Inferior parietal cortex (tissue), 1 donor: ENCODE measurements around the gene MYADML2.
"Not testable (repeated sequence)": the region's sequence is repeated elsewhere in the genome, so short reads cannot be mapped to it uniquely, and the experiment has no call there.

Experiments used
- DNase-seq: peaks from one replicate; pipeline ENCODE4 v3.0.0-alpha.2; 2016; ENCODE audit errors: extremely low spot score

MYADML2 gene

GRCh38 chr17:81926451-81927151, 20.4 kb downstream of the MYADML2 start:
- no peak for DNase-seq

- no peak for DNase-seq
Observed at GRCh38 chr17:81925860-81926450, 21.1 kb downstream of the MYADML2 start.

- no peak for DNase-seq
Observed at GRCh38 chr17:81924557-81925532, 22.2 kb downstream of the MYADML2 start.

GRCh38 chr17:81923302-81924260, 23.5 kb downstream of the MYADML2 start:
- DNase-seq, result peak; percentile 54

GRCh38 chr17:81922566-81923301, 24.3 kb downstream of the MYADML2 start:
- DNase-seq, result no peak

- no peak for DNase-seq
Observed at GRCh38 chr17:81921996-81922565, 25.0 kb downstream of the MYADML2 start.

GRCh38 chr17:81921537-81921862, 25.5 kb downstream of the MYADML2 start:
- no peak for DNase-seq

GRCh38 chr17:81920612-81921536, 26.2 kb downstream of the MYADML2 start:
- no peak for DNase-seq

GRCh38 chr17:81918832-81919545, 28.0 kb downstream of the MYADML2 start:
- no peak for DNase-seq

GRCh38 chr17:81918333-81918669, 28.7 kb downstream of the MYADML2 start:
- DNase-seq, result not testable (repeated sequence)

- peak; percentile 89 for DNase-seq
Observed at GRCh38 chr17:81917565-81918332, 29.3 kb downstream of the MYADML2 start, which contains the start of gene SIRT7. Gene SIRT7, minus strand, starts transcription at chr17:81918176. Its CDS starts 45 bp downstream, at chr17:81918131.

- no peak for DNase-seq
Observed at GRCh38 chr17:81916234-81917001, 30.6 kb downstream of the MYADML2 start.

GRCh38 chr17:81915331-81915730, 31.7 kb downstream of the MYADML2 start:
- no peak for DNase-seq

GRCh38 chr17:81914103-81914850, 32.8 kb downstream of the MYADML2 start:
- no peak for DNase-seq

- DNase-seq, result no peak
Observed at GRCh38 chr17:81913394-81914102, 33.5 kb downstream of the MYADML2 start.
